Measurements from ENCODE around the gene ALAS1. TPM values are rescaled to one million over a fixed set of nuclear protein-coding genes. Genes with fewer than 3 reads are reported as not detected.

Gene ALAS1
- total and polyA plus RNA-seq, 2 experiments from 2014 or later, result 85.3 to 90.1 TPM

- no peaks in the 10 kb centered on the region for H3K9me2 ChIP-seq (replicated peaks; ENCODE audit: insufficient read depth)
- peaks cover 28% of the 10 kb centered on the region for H4K20me1 ChIP-seq (ENCODE audit: insufficient read depth, poor library complexity, severe bottlenecking)
- H3K36me3 ChIP-seq (replicated peaks; ENCODE audit: insufficient read depth, low read depth), result no peaks in the 10 kb centered on the region
- WGBS (ENCODE audit: low lambda C conversion rate, missing lambda C conversion rate), result 93% methylated on average over 4 of the region's 4 CpGs
- no peaks in the 10 kb centered on the region for H3K27me3 ChIP-seq
- H3K4me1 ChIP-seq (ENCODE audit: insufficient read depth), result no peaks in the 10 kb centered on the region
- peaks cover 60% of the 10 kb centered on the region for H3K79me2 ChIP-seq
- no peak for DNase-seq (ENCODE audit: low spot score)
- H3K4me2 ChIP-seq, result no peak overlapping the region
- no peak overlapping the region for H2AFZ ChIP-seq
- no peak for TF ChIP-seq CTCF (IDR thresholded peaks at IDR 0.05; ENCODE audit: poor library complexity)
- TF ChIP-seq EZH2 (IDR thresholded peaks at IDR 0.05; ENCODE audit: borderline replicate concordance), result no peak
- TF ChIP-seq EZH2phosphoT487 (IDR thresholded peaks at IDR 0.05; ENCODE audit: low read depth, severe bottlenecking, unreplicated experiment), result no peak
- no peak overlapping the region for H3K27ac ChIP-seq
- no peak overlapping the region for H3K4me3 ChIP-seq
- H3K9me3 ChIP-seq (ENCODE audit: low read depth), result no peaks in the 10 kb centered on the region
Observed at GRCh38 chr3:52259448-52259847, 61.5 kb downstream of the ALAS1 start.

- H3K9me3 ChIP-seq (ENCODE audit: low read depth), result no peaks in the 10 kb centered on the region
- no peak overlapping the region for H2AFZ ChIP-seq
- no peak overlapping the region for H3K4me3 ChIP-seq
- H3K4me1 ChIP-seq (ENCODE audit: insufficient read depth), result no peaks in the 10 kb centered on the region
- H3K27ac ChIP-seq, result no peak overlapping the region
- peaks cover 77% of the 10 kb centered on the region for H3K79me2 ChIP-seq
- no peaks in the 10 kb centered on the region for H3K27me3 ChIP-seq
- H4K20me1 ChIP-seq (ENCODE audit: insufficient read depth, poor library complexity, severe bottlenecking), result peaks cover 35% of the 10 kb centered on the region
- no peaks in the 10 kb centered on the region for H3K9me2 ChIP-seq (replicated peaks; ENCODE audit: insufficient read depth)
- no peak overlapping the region for H3K4me2 ChIP-seq
- TF ChIP-seq EZH2 (IDR thresholded peaks at IDR 0.05; ENCODE audit: borderline replicate concordance) (no peak), EZH2phosphoT487 (IDR thresholded peaks at IDR 0.05; ENCODE audit: low read depth, severe bottlenecking, unreplicated experiment) (no peak), CTCF (IDR thresholded peaks at IDR 0.05; ENCODE audit: poor library complexity) (no peak)
- peaks cover 4% of the 10 kb centered on the region for H3K36me3 ChIP-seq (replicated peaks; ENCODE audit: insufficient read depth, low read depth)
- no peak for DNase-seq (ENCODE audit: low spot score)
Observed at GRCh38 chr3:52262447-52262846, 64.5 kb downstream of the ALAS1 start.

Other genes with a start within 250 kb of the ALAS1 start
- not detected in 2 replicates for gene GPR62, start 242.8 kb upstream of the ALAS1 start, total RNA-seq
- 0.08 TPM in 1 of 2 replicates, not detected in the other for gene GPR62, start 242.8 kb upstream of the ALAS1 start, polyA plus RNA-seq
- gene PCBP4, start 230.7 kb upstream of the ALAS1 start, total RNA-seq, result 48.6 and 60.2 TPM in 2 replicates
- gene PCBP4, start 230.7 kb upstream of the ALAS1 start, polyA plus RNA-seq, result 42.4 and 53.7 TPM in 2 replicates
- 31.9 and 32.8 TPM in 2 replicates for gene ABHD14B, start 224.1 kb upstream of the ALAS1 start, total RNA-seq
- gene ABHD14B, start 224.1 kb upstream of the ALAS1 start, polyA plus RNA-seq, result 40.2 and 48.4 TPM in 2 replicates
- gene ABHD14A, start 223.1 kb upstream of the ALAS1 start, total RNA-seq, result 17.1 and 22.3 TPM in 2 replicates
- gene ABHD14A, start 223.1 kb upstream of the ALAS1 start, polyA plus RNA-seq, result 55.1 and 68.6 TPM in 2 replicates
- 114 and 164 TPM in 2 replicates for gene ACY1, start 214.6 kb upstream of the ALAS1 start, total RNA-seq
- gene ACY1, start 214.6 kb upstream of the ALAS1 start, polyA plus RNA-seq, result 148 and 183 TPM in 2 replicates
- gene RPL29, start 202.3 kb upstream of the ALAS1 start, total RNA-seq, result 981 and 1,184 TPM in 2 replicates
- gene RPL29, start 202.3 kb upstream of the ALAS1 start, polyA plus RNA-seq, result 786 and 812 TPM in 2 replicates
- gene DUSP7, start 141.6 kb upstream of the ALAS1 start, total RNA-seq, result 13.1 and 13.8 TPM in 2 replicates
- gene DUSP7, start 141.6 kb upstream of the ALAS1 start, polyA plus RNA-seq, result 5.9 and 6.4 TPM in 2 replicates
- 2.6 TPM in 2 replicates for gene POC1A, start 43.7 kb upstream of the ALAS1 start, total RNA-seq
- gene POC1A, start 43.7 kb upstream of the ALAS1 start, polyA plus RNA-seq, result 3.7 and 5.7 TPM in 2 replicates
- not detected in 2 replicates for gene TLR9, start 27.5 kb downstream of the ALAS1 start, total RNA-seq
- gene TLR9, start 27.5 kb downstream of the ALAS1 start, polyA plus RNA-seq, result not detected in 2 replicates
- gene TWF2, start 41.0 kb downstream of the ALAS1 start, total RNA-seq, result 52.5 and 59.1 TPM in 2 replicates
- 45.7 and 47.4 TPM in 2 replicates for gene TWF2, start 41.0 kb downstream of the ALAS1 start, polyA plus RNA-seq
- gene PPM1M, start 47.6 kb downstream of the ALAS1 start, total RNA-seq, result 6.2 and 8.0 TPM in 2 replicates
- gene PPM1M, start 47.6 kb downstream of the ALAS1 start, polyA plus RNA-seq, result 8.4 and 10.7 TPM in 2 replicates
- gene WDR82, start 80.5 kb downstream of the ALAS1 start, total RNA-seq, result 50.9 and 52.1 TPM in 2 replicates
- 20.2 and 24.8 TPM in 2 replicates for gene WDR82, start 80.5 kb downstream of the ALAS1 start, polyA plus RNA-seq
- 112 and 116 TPM in 2 replicates for gene GLYCTK, start 89.7 kb downstream of the ALAS1 start, total RNA-seq
- 95.5 and 110 TPM in 2 replicates for gene GLYCTK, start 89.7 kb downstream of the ALAS1 start, polyA plus RNA-seq
- gene DNAH1, start 118.2 kb downstream of the ALAS1 start, total RNA-seq, result 2.5 and 4.0 TPM in 2 replicates
- gene DNAH1, start 118.2 kb downstream of the ALAS1 start, polyA plus RNA-seq, result 2.7 and 4.2 TPM in 2 replicates
- 54.1 and 68.5 TPM in 2 replicates for gene BAP1, start 211.8 kb downstream of the ALAS1 start, total RNA-seq
- gene BAP1, start 211.8 kb downstream of the ALAS1 start, polyA plus RNA-seq, result 57.4 and 59.2 TPM in 2 replicates
- gene PHF7, start 212.5 kb downstream of the ALAS1 start, total RNA-seq, result 7.1 and 7.2 TPM in 2 replicates
- 3.9 and 7.1 TPM in 2 replicates for gene PHF7, start 212.5 kb downstream of the ALAS1 start, polyA plus RNA-seq
- 1.5 and 3.8 TPM in 2 replicates for gene SEMA3G, start 246.9 kb downstream of the ALAS1 start, total RNA-seq
- gene SEMA3G, start 246.9 kb downstream of the ALAS1 start, polyA plus RNA-seq, result 0.48 and 1.5 TPM in 2 replicates